ENCODE measurements around the gene PRSS36.

DNA sequence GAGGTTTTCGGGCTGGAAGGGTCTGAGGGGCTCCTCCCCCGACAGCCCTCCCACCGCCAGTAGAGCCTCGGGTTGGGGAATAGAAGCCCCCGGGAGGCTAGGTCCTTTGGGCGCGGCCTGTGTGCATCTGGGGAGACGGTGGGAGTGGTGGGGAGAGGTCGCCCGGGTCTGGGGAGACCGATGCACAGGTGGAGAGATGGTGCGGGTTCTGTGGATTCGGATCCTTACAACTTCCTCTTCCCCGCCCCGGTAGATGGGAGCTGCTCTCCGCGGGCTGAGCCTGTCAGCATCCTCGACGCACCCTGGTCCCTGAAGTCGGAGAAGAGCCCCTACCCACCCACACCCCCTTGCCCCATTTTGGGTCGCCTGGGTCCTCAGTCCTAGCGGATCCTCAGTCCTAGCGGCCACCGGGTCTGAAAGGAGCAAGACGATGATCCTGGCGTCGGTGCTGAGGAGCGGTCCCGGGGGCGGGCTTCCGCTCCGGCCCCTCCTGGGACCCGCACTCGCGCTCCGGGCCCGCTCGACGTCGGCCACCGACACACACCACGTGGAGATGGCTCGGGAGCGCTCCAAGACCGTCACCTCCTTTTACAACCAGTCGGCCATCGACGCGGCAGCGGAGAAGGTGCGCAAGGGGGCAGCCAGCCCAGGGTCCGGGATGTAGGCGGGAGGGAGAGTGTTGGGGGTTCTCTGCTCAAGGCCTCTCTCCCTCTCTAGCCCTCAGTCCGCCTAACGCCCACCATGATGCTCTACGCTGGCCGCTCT lies 40.9 kb downstream of the PRSS36 start:
- TF ChIP-seq, protein P1, sequence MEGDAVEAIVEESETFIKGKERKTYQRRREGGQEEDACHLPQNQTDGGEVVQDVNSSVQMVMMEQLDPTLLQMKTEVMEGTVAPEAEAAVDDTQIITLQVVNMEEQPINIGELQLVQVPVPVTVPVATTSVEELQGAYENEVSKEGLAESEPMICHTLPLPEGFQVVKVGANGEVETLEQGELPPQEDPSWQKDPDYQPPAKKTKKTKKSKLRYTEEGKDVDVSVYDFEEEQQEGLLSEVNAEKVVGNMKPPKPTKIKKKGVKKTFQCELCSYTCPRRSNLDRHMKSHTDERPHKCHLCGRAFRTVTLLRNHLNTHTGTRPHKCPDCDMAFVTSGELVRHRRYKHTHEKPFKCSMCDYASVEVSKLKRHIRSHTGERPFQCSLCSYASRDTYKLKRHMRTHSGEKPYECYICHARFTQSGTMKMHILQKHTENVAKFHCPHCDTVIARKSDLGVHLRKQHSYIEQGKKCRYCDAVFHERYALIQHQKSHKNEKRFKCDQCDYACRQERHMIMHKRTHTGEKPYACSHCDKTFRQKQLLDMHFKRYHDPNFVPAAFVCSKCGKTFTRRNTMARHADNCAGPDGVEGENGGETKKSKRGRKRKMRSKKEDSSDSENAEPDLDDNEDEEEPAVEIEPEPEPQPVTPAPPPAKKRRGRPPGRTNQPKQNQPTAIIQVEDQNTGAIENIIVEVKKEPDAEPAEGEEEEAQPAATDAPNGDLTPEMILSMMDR (IDR thresholded peaks at IDR 0.05), result no peak
- TF ChIP-seq POLR2A (IDR thresholded peaks at IDR 0.05), result no peak
